ENCODE measurements around the gene GPX7. TPM values are rescaled to one million over a fixed set of nuclear protein-coding genes. Genes with fewer than 3 reads are reported as not detected.

The GPX7 gene
- total RNA-seq, 1 donor from 2014 or later, result 20.9 TPM

DNA sequence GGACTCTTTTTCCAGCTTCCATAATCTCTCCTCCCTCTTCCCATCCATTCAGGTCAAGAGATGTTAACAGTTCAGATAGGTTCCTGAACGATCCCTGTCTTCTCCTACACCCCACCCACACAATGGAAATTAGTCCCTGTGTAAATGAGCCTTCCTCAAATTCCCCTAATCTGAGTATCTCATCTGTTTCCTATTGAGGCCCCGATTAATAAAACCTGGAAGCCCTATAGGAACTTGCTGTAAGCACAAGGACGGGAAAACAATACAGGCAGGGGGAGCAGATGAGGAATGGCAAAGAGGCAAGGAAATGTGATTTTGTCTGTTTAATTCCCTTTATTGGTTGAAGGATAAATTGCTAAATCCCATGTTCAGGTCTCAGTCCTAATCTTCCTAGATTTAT lies 7.1 kb upstream of the GPX7 start:
- DNase-seq (no peak), ATAC-seq (ENCODE audit: low read depth) (no peak)
- H3K36me3 Mint-ChIP-seq (ENCODE audit: low read depth), result no peaks in the 10 kb centered on the region
- POLR2A ChIA-PET, result interaction anchor here (1.2 to 4.4 kb wide), 2 partner anchors 38 to 42 kb away, joined by 4 to 24 read pairs; partner anchors contain the start of genes SHISAL2A and TUT4
- H3K4me1 Mint-ChIP-seq, result peaks cover 27% of the 10 kb centered on the region
- intact Hi-C loops (cut with micrococcal nuclease), result no loop called here
- H3K4me3 Mint-ChIP-seq, result no peak overlapping the region
- TF ChIP-seq, protein P1, sequence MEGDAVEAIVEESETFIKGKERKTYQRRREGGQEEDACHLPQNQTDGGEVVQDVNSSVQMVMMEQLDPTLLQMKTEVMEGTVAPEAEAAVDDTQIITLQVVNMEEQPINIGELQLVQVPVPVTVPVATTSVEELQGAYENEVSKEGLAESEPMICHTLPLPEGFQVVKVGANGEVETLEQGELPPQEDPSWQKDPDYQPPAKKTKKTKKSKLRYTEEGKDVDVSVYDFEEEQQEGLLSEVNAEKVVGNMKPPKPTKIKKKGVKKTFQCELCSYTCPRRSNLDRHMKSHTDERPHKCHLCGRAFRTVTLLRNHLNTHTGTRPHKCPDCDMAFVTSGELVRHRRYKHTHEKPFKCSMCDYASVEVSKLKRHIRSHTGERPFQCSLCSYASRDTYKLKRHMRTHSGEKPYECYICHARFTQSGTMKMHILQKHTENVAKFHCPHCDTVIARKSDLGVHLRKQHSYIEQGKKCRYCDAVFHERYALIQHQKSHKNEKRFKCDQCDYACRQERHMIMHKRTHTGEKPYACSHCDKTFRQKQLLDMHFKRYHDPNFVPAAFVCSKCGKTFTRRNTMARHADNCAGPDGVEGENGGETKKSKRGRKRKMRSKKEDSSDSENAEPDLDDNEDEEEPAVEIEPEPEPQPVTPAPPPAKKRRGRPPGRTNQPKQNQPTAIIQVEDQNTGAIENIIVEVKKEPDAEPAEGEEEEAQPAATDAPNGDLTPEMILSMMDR (IDR thresholded peaks at IDR 0.05), result no peak
- no peaks in the 10 kb centered on the region for H3K27me3 Mint-ChIP-seq
- H3K9me3 Mint-ChIP-seq, result no peaks in the 10 kb centered on the region
- CTCF ChIA-PET, result no interaction called here
- H3K27ac Mint-ChIP-seq, result no peak overlapping the region

DNA sequence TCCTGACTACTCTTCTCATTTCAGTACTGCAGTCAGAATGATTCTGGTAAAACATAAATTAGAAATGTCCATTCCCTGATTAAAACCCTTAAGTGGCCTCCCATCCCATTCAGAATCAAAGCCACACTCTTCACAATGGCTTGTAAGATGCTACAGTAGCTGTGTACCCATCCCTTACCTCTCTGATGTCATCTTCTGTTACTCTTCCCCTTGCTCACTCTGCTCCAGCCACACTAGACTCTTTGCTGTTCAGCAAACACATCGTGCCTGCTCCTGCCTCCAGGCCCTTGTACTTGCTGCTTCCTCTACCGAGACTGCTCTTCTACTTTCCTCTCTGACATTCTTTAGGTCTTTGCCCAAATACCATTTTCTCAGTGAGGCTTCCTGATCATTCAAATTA lies 4.3 kb upstream of the GPX7 start:
- POLR2A ChIA-PET, result interaction anchor here (0.7 kb wide), 1 partner anchor 55 kb away, joined by 3 read pairs; no protein-coding TSS in a partner anchor
- H3K4me3 Mint-ChIP-seq, result no peak overlapping the region

DNA sequence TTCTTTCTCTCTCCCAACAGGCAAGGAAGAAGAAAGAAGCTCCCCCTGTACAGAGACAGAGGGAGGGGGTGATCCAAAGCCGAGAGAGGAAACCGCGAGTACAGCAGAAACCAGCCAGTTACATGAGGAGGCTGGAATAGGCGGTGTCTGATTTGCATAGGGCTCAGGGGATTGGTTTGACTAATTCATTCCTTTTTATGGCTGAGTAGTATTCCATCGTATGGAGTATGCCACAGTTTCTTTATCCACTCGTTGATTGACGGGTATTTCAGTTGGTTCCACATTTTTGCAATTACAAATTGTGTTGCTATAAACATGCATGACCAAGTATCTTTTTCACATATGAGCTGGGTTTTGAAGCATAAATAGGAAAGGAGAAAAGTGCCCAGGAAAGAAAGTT lies 3.4 kb upstream of the GPX7 start:
- TF ChIP-seq, protein P1 (IDR thresholded peaks at IDR 0.05), result no peak
- POLR2A ChIA-PET, result interaction anchor here (0.6 to 0.7 kb wide), 3 partner anchors 21 to 632 kb away, joined by 3 to 6 read pairs (median 4); no protein-coding TSS in a partner anchor

More for the DNA sequence above, 4.3 kb upstream of the GPX7 start:
- peaks cover 25% of the 10 kb centered on the region for H3K4me1 Mint-ChIP-seq
- CTCF ChIA-PET, result interaction anchor here (0.6 kb wide), 1 partner anchor 64 kb away, joined by 3 read pairs; no protein-coding TSS in a partner anchor
- ATAC-seq (ENCODE audit: low read depth) (no peak), DNase-seq (no peak)
- no peak overlapping the region for H3K27ac Mint-ChIP-seq
- no peaks in the 10 kb centered on the region for H3K9me3 Mint-ChIP-seq
- intact Hi-C loops (cut with micrococcal nuclease), result no loop called here
- TF ChIP-seq, protein P1 (IDR thresholded peaks at IDR 0.05), result no peak
- no peaks in the 10 kb centered on the region for H3K27me3 Mint-ChIP-seq
- no peaks in the 10 kb centered on the region for H3K36me3 Mint-ChIP-seq (ENCODE audit: low read depth)

DNA sequence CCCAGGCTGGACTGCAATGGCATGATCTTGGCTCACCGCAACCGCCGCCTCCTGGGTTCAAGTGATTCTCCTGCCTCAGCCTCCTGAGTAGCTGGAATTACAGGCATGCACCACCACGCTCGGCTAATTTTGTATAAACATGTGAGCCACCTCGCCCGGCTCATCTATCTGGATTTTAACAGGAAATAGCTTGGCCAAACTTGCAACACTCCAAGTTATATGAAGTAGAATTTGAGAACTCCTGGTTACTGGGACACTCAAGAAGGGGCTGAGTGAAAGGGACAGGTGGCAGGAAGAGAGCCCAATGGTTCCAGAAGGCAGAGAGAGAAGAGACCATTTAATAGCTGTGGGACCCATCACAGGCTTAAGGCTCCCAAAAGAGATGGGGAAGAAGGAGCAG lies 2.9 kb upstream of the GPX7 start:
- no peak for DNase-seq

More for the DNA sequence above, 3.4 kb upstream of the GPX7 start:
- CTCF ChIA-PET, result interaction anchor here (0.8 kb wide), 1 partner anchor 28 kb away, joined by 3 read pairs; no protein-coding TSS in a partner anchor
- no peak overlapping the region for H3K4me3 Mint-ChIP-seq
- intact Hi-C loops (cut with micrococcal nuclease), result no loop called here
- ATAC-seq (ENCODE audit: low read depth) (no peak), DNase-seq (no peak)
- H3K36me3 Mint-ChIP-seq (ENCODE audit: low read depth), result no peaks in the 10 kb centered on the region
- no peaks in the 10 kb centered on the region for H3K27me3 Mint-ChIP-seq
- H3K4me1 Mint-ChIP-seq, result peaks cover 25% of the 10 kb centered on the region
- no peak overlapping the region for H3K27ac Mint-ChIP-seq
- H3K9me3 Mint-ChIP-seq, result no peaks in the 10 kb centered on the region

More for the DNA sequence above, 2.9 kb upstream of the GPX7 start:
- ChIA-PET CTCF (interaction anchor here (0.8 kb wide), 1 partner anchor 28 kb away, joined by 3 read pairs; no protein-coding TSS in a partner anchor), POLR2A (interaction anchor here (0.6 to 0.7 kb wide), 3 partner anchors 21 to 631 kb away, joined by 3 to 6 read pairs (median 4); no protein-coding TSS in a partner anchor)
- Mint-ChIP-seq H3K36me3 (ENCODE audit: low read depth) (no peaks in the 10 kb centered on the region), H3K4me3 (no peak overlapping the region), H3K9me3 (no peaks in the 10 kb centered on the region), H3K27me3 (no peaks in the 10 kb centered on the region), H3K27ac (no peak overlapping the region), H3K4me1 (peaks cover 29% of the 10 kb centered on the region)
- intact Hi-C loops (cut with micrococcal nuclease), result no loop called here
- ATAC-seq (ENCODE audit: low read depth), result no peak
- TF ChIP-seq, protein P1 (IDR thresholded peaks at IDR 0.05), result no peak

Measured in activated B cell treated with CpG ODN at 0.5 μM for 24 hours (primary cell).